K562 (cell line): ENCODE results near the gene RANBP6. TPM values are rescaled to one million over a fixed set of nuclear protein-coding genes. Genes with fewer than 3 reads are reported as not detected.

Source experiments
- ATAC-seq: fragments of 200-7000 bp; cut with Tn5 transposase; 3 replicates; pipeline ENCODE4 v1.9.1; 2020; ENCODE audit warnings: moderate library complexity
- BruUV-seq: library from RNA; stranded (reverse); fragments of 400-500 nt; replicated peaks from 2 replicates; lab custom pipeline; 2021; lab: Mats Ljungman, UMichigan
- CTCF ChIA-PET: fragments of 300-600 bp; formaldehyde crosslinking; extraction: SDS; loops from one replicate; lab custom pipeline; 2021; ENCODE audit warnings: low intra/inter-chr PET ratio; lab: Yijun Ruan, JAX
- POLR2A ChIA-PET: fragments of 300-600, 350-650 bp; sonication (Branson Sonifier 250); formaldehyde crosslinking; extraction: SDS; loops from one replicate; lab custom pipeline; 2021; ENCODE audit warnings: antibody characterized with exemption, inconsistent platforms; lab: Yijun Ruan, JAX
- DNase-seq, 4 experiments: peaks; one replicate each; pipeline versions ENCODE4 v3.0.0 to v3.0.0-alpha.2; 2011 to 2018; ENCODE audit warnings: low spot score in 3 of 4, mixed read lengths in 3 of 4; ENCODE audit errors: extremely low read depth in 1 of 4
- FAIRE-seq: peaks from 2 replicates; lab custom pipeline; 2011; peaks lifted over from hg19 to GRCh38; lab: Jason Lieb, UNC
- H2AFZ ChIP-seq: 2 replicates; pipeline ENCODE4 v1.6.0; 2011; ENCODE audit warnings: low read depth, low read length, control low read depth, inconsistent platforms
- H3K27ac ChIP-seq: fragments of 200-600 bp; 3 replicates; pipeline ENCODE4 v1.8.0; 2011; ENCODE audit warnings: low read depth, mild to moderate bottlenecking, control low read depth, inconsistent platforms, low read length, moderate library complexity, mixed read lengths; ENCODE audit errors: extremely low read depth
- H3K27me3 ChIP-seq, 2 experiments: fragments of 300-600 bp in 1 of 2; 2 replicates in 1 of 2; 3 replicates in 1 of 2; pipeline versions ENCODE4 v1.6.0 to v1.8.0; 2011; ENCODE audit warnings: inconsistent platforms in 2 of 2, low read length in 2 of 2, mild to moderate bottlenecking in 1 of 2, mixed read lengths in 1 of 2, moderate library complexity in 1 of 2; ENCODE audit not compliant: control insufficient read depth in 2 of 2, insufficient read depth in 2 of 2
- H3K36me3 ChIP-seq: fragments of 300-600 bp; 3 replicates; pipeline ENCODE4 v1.8.0; 2011; ENCODE audit warnings: mild to moderate bottlenecking, low read length, inconsistent platforms; ENCODE audit not compliant: control insufficient read depth, insufficient read depth
- H3K4me1 ChIP-seq, 2 experiments: fragments of 200-600 bp in 1 of 2; replicated peaks in 1 of 2; 2 replicates in 1 of 2; 3 replicates in 1 of 2; pipeline versions ENCODE4 v1.5.1 to v1.8.0; 2011; ENCODE audit warnings: inconsistent platforms in 2 of 2, low read length in 2 of 2, mild to moderate bottlenecking in 1 of 2, mixed read lengths in 1 of 2, moderate library complexity in 1 of 2; ENCODE audit not compliant: control insufficient read depth in 2 of 2, insufficient read depth in 2 of 2
- H3K4me2 ChIP-seq: 2 replicates; pipeline ENCODE4 v1.6.1; 2011; ENCODE audit warnings: low read length, control low read depth, inconsistent platforms, mixed read lengths; ENCODE audit not compliant: insufficient read depth
- H3K4me3 ChIP-seq: fragments of 200-600 bp; sonication (generic), shearing (Covaris generic); 2 replicates; pipeline ENCODE4 v1.5.1; 2016; ENCODE audit warnings: control low read depth, inconsistent platforms
- H3K79me2 ChIP-seq: fragments of 200-600 bp; 3 replicates; pipeline ENCODE4 v1.8.0; 2011; ENCODE audit warnings: low read length, inconsistent platforms; ENCODE audit not compliant: control insufficient read depth, insufficient read depth
- H3K9ac ChIP-seq, 2 experiments: 2 replicates each; pipeline versions ENCODE4 v1.6.0 to v1.6.1; 2011; ENCODE audit warnings: low read depth in 2 of 2, low read length in 2 of 2, control low read depth in 1 of 2, inconsistent platforms in 1 of 2, mild to moderate bottlenecking in 1 of 2, mixed read lengths in 1 of 2; ENCODE audit not compliant: insufficient read depth in 1 of 2
- H3K9me1 ChIP-seq: one replicate; pipeline ENCODE4 v1.6.0; 2011; ENCODE audit warnings: inconsistent platforms, mild to moderate bottlenecking, low read length, moderate library complexity; ENCODE audit not compliant: control insufficient read depth, insufficient read depth
- H3K9me3 ChIP-seq: replicated peaks from 2 replicates; pipeline ENCODE4 v1.5.1; 2011; ENCODE audit warnings: low read depth, low read length, inconsistent platforms; ENCODE audit not compliant: control insufficient read depth, insufficient read depth
- H4K20me1 ChIP-seq: replicated peaks from 2 replicates; pipeline ENCODE4 v1.6.1; 2011; ENCODE audit warnings: low read length, inconsistent platforms, mixed read lengths; ENCODE audit not compliant: control insufficient read depth, insufficient read depth
- TCFL5 ChIP-seq: fragments of 250-450 bp; sonication (Bioruptor Pico); conservative IDR thresholded peaks from 2 replicates; pipeline ENCODE4 v1.6.1; 2021; ENCODE audit warnings: mild to moderate bottlenecking, moderate library complexity, matching md5 sums
- ZNF280A ChIP-seq: fragments of 450-650 bp; IDR thresholded peaks from 2 replicates; pipeline ENCODE4 v1.6.1; 2018; ENCODE audit warnings: mild to moderate bottlenecking, low read depth; ENCODE audit not compliant: partially characterized antibody
- ZNF76 ChIP-seq: fragments of 250-450 bp; sonication (Bioruptor Pico); IDR thresholded peaks from 2 replicates; pipeline ENCODE4 v1.4.0; 2020; ENCODE audit warnings: mild to moderate bottlenecking, moderate library complexity, borderline replicate concordance
- WGBS: fragments of 100-300 bp; shearing (Covaris generic); methylation state at CpG from one replicate; pipeline ENCODE4 v1.1.6; 2016; ENCODE audit warnings: low coverage, mixed read lengths; ENCODE audit not compliant: insufficient coverage; ENCODE audit errors: missing lambda C conversion rate; 5-methylcytosine and 5-hydroxymethylcytosine counted together
- in situ Hi-C: fragments of 300-500 bp; cut with MboI; formaldehyde crosslinking; loops from 4 replicates; pipeline ENCODE4 v1.15.0; 2018; ENCODE audit warnings: inconsistent platforms, mixed read lengths
- intact Hi-C: fragments of 100-400 bp; cut with micrococcal nuclease; formaldehyde crosslinking; loops from 2 replicates; pipeline ENCODE4 v1.14.2; 2022
- polyA plus RNA-seq, 8 experiments: library from polyadenylated mRNA; depleted of rRNA in 4 of 8; stranded (reverse) in 5 of 8; unstranded in 3 of 8; fragments of >200 nt; fragmentation: Nextera tagmentation in 2 of 8; fragmentation: Illumina TruSeq in 1 of 8; extraction: Ambion mirVana in 2 of 8; extraction: Trizol in 1 of 8; gene quantifications; 2 replicates each; pipeline versions ENCODE4 v1.2.1 to v1.2.3, GENCODE V29; 2011 to 2014; ENCODE audit warnings: inconsistent platforms in 1 of 8, missing spikeins in 1 of 8
- total RNA-seq, 7 experiments: library from RNA; depleted of rRNA in 6 of 7; stranded (reverse); fragments of >200 nt in 6 of 7; fragmentation: Illumina TruSeq in 2 of 7; extraction: Trizol in 2 of 7; gene quantifications; 2 replicates each; pipeline versions ENCODE4 v1.2.1 to v1.2.3, GENCODE V29; 2011 to 2021; ENCODE audit warnings: low replicate concordance in 1 of 7
- TF ChIP-seq, protein P1 (sequence below): sonication (generic); formaldehyde crosslinking; IDR thresholded peaks from 2 replicates; pipeline ENCODE4 v1.8.0; 2022; ENCODE audit warnings: missing genetic modification reagents, mild to moderate bottlenecking, moderate library complexity, borderline replicate concordance

Gene RANBP6
- total and polyA plus RNA-seq, 9 of the 15 experiments (the other 6 are each of a cell fraction or from before 2014, with no cell fraction given) = 10.4 to 19.9 (median 11.5) TPM

DNA sequence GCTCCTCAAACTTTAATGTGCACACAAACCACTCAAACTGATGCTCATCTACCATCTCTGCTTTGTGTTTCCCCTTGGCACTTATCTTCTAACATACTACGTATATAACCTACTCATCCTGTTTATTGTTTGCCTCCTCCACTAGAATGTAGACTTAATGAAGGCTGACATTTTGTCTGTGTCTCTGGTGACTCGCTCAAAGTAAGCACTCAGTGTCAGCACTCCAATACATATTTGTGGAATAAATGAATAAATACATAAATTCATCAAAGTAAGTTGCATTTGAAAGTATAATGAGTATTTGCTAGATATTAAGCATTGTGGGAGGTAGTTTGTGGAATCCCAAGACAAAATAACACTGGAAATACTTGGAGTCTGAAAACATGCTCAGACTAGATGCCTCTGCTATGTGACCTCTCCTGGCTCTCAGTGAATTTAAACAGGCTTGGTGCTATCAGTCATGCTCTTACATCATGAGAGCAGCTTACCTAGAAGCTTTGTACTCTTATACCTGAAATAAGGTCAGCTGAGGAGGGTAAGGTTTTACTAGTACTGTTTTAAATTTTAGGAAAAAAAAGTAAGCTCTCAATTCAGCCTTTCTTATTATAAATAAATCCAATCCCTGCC is 37.0 kb upstream of the RANBP6 start:
- H3K79me2 ChIP-seq = no peaks in the 10 kb centered on the region
- intact Hi-C loops = loop anchor here (5.0 kb wide), 1 partner anchor 255 kb away; no protein-coding TSS in a partner anchor
- no peak for TF ChIP-seq ZNF280A
- TF ChIP-seq, protein P1, sequence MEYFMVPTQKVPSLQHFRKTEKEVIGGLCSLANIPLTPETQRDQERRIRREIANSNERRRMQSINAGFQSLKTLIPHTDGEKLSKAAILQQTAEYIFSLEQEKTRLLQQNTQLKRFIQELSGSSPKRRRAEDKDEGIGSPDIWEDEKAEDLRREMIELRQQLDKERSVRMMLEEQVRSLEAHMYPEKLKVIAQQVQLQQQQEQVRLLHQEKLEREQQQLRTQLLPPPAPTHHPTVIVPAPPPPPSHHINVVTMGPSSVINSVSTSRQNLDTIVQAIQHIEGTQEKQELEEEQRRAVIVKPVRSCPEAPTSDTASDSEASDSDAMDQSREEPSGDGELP (CRISPR knock-in tag) = no peak
- no peak for TF ChIP-seq ZNF76 (CRISPR knock-in tag)
- no peak for TF ChIP-seq TCFL5

More for the DNA sequence above, 37.0 kb upstream of the RANBP6 start:
- H3K4me3 ChIP-seq = no peak overlapping the region
- H3K9me1 ChIP-seq = no peaks in the 10 kb centered on the region
- ATAC-seq (no peak), DNase-seq (no peak), FAIRE-seq (no peak)
- H2AFZ ChIP-seq = no peak overlapping the region
- H3K27ac ChIP-seq = no peak overlapping the region
- no TSS peak for BruUV-seq
- H3K27me3 ChIP-seq = 0 out of 5 replicates have a peak, but pooled peaks cover 0 to 3% of the 10 kb centered on the region in 2 experiments
- no peaks in the 10 kb centered on the region for H4K20me1 ChIP-seq
- ChIA-PET CTCF (no interaction called here), POLR2A (no interaction called here)
- H3K4me2 ChIP-seq = no peak overlapping the region
- H3K9me3 ChIP-seq = no peaks in the 10 kb centered on the region
- H3K4me1 ChIP-seq = no peaks in the 10 kb centered on the region
- 0% methylated on average over 2 of the region's 2 CpGs for WGBS
- in situ Hi-C loops = loop anchor here (25.0 kb wide), 2 partner anchors 260 to 510 kb away; no protein-coding TSS in a partner anchor
- no peak overlapping the region for H3K9ac ChIP-seq
- no peaks in the 10 kb centered on the region for H3K36me3 ChIP-seq
